DMS79 (cell line): Measurements from ENCODE around the gene FIGN.

ENCODE experiments used
- DNase-seq: peaks from one replicate; lab custom pipeline; 2025; lab: John Stamatoyannopoulos, UW

FIGN gene

GRCh38 chr2:163737190-163737439, 1.3 kb upstream of the FIGN start:
- DNase-seq = no peak

GRCh38 chr2:163736433-163737189, 803 bp upstream of the FIGN start:
- no peak for DNase-seq

- DNase-seq = no peak
Measured at GRCh38 chr2:163734881-163735684, 725 bp downstream of the FIGN start.

GRCh38 chr2:163734401-163734800, 1.4 kb downstream of the FIGN start:
- no peak for DNase-seq

- no peak for DNase-seq
Measured at GRCh38 chr2:163733956-163734355, 1.9 kb downstream of the FIGN start.

- DNase-seq = no peak
Measured at GRCh38 chr2:163733301-163733938, 2.4 kb downstream of the FIGN start.

GRCh38 chr2:163732727-163733126, 3.1 kb downstream of the FIGN start:
- DNase-seq = no peak

GRCh38 chr2:163731735-163732134, 4.1 kb downstream of the FIGN start:
- no peak for DNase-seq

- DNase-seq = no peak
Measured at GRCh38 chr2:163730556-163730955, 5.3 kb downstream of the FIGN start.

- DNase-seq = no peak
Measured at GRCh38 chr2:163729636-163730273, 6.1 kb downstream of the FIGN start.

- DNase-seq = no peak
Measured at GRCh38 chr2:163723881-163724280, 11.9 kb downstream of the FIGN start.

- no peak for DNase-seq
Measured at GRCh38 chr2:163723348-163723747, 12.5 kb downstream of the FIGN start.

- no peak for DNase-seq
Measured at GRCh38 chr2:163719331-163719730, 16.5 kb downstream of the FIGN start.

GRCh38 chr2:163717993-163718680, 17.7 kb downstream of the FIGN start:
- DNase-seq = no peak

GRCh38 chr2:163717515-163717914, 18.3 kb downstream of the FIGN start:
- no peak for DNase-seq

- no peak for DNase-seq
Measured at GRCh38 chr2:163716101-163716500, 19.7 kb downstream of the FIGN start.

GRCh38 chr2:163715668-163716067, 20.1 kb downstream of the FIGN start:
- no peak for DNase-seq

GRCh38 chr2:163715199-163715598, 20.6 kb downstream of the FIGN start:
- DNase-seq = no peak

- no peak for DNase-seq
Measured at GRCh38 chr2:163713534-163714311, 22.1 kb downstream of the FIGN start.

GRCh38 chr2:163711699-163712098, 24.1 kb downstream of the FIGN start:
- no peak for DNase-seq

GRCh38 chr2:163711258-163711657, 24.6 kb downstream of the FIGN start:
- DNase-seq = no peak
